ENCODE results near the gene TEX11.

DNA sequence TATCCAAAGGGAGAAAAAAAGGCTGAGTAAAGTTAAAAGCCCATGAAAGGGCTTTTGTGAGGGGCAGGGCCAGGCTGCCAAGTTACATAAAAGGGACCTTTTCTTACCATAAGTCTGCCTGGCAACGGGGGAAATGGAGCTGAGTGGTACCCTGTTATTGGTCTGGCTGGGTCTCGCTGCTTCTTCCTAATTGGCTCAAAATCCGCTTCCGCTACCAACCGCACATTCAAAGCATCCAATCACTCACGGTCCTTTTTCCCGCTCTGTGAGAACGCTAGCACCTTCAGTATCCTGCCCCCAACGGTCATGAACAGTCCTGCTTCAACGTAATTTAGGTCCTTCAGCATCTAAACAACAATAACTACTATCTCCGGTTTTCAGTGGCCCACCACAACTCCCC, 611 bp downstream of the TEX11 start:
- TF ChIP-seq CTCF (conservative IDR thresholded peaks at IDR 0.05 in 1 of 2, IDR thresholded peaks at IDR 0.05 in 1 of 2; ENCODE audit: low read depth in 1 of 2, low read length in 2 of 2): no peak
- no peak for TF ChIP-seq EZH2 (IDR thresholded peaks at IDR 0.05; ENCODE audit: low read length, missing control alignments)
